Ascending aorta (tissue), 2 donors: ENCODE measurements around the gene C2CD3. TPM values are rescaled to one million over a fixed set of nuclear protein-coding genes. Genes with fewer than 3 reads are reported as not detected.

Experiments
- DNase-seq, 2 donors: peaks; one replicate each; pipeline ENCODE4 v3.0.0-alpha.2; 2019; ENCODE audit warnings: low spot score in 2 of 2
- H3K27ac ChIP-seq, 2 donors: fragments of 200-600 bp; sonication (generic); one replicate each; pipeline ENCODE4 v1.5.1; 2016 to 2017; ENCODE audit warnings: mild to moderate bottlenecking in 1 of 2
- H3K27me3 ChIP-seq: fragments of 200-600 bp; sonication (generic); one replicate; pipeline ENCODE4 v1.5.1; 2017
- H3K36me3 ChIP-seq, 2 donors: fragments of 200-600 bp; sonication (generic); one replicate each; pipeline ENCODE4 v1.5.1; 2016
- H3K4me1 ChIP-seq, 2 donors: fragments of 200-600 bp; sonication (generic); one replicate each; pipeline ENCODE4 v1.5.1; 2016 to 2017; ENCODE audit warnings: mild to moderate bottlenecking in 1 of 2
- H3K4me3 ChIP-seq, 2 donors: fragments of 200-600 bp; sonication (generic); one replicate each; pipeline ENCODE4 v1.5.1; 2016 to 2017; ENCODE audit warnings: mild to moderate bottlenecking in 1 of 2
- H3K9me3 ChIP-seq, 2 donors: fragments of 200-600 bp; sonication (generic); one replicate each; pipeline ENCODE4 v1.5.1; 2016
- intact Hi-C: fragments of 100-400 bp; cut with DNase I; formaldehyde crosslinking; loops from one replicate; pipeline ENCODE4 v1.15.1; 2023
- total RNA-seq: library from RNA; depleted of rRNA; stranded (reverse); fragments of >200 nt; gene quantifications from one replicate; pipeline ENCODE4 v1.1.0, GENCODE V29; 2016
- TF ChIP-seq, protein P1 (sequence below), 3 experiments: fragments of 200-600 bp in 2 of 3; fragments of 450-650 bp in 1 of 3; sonication (generic) in 2 of 3; IDR thresholded peaks; one replicate each; pipeline ENCODE4 v1.5.1; 2016 to 2019; ENCODE audit warnings: antibody characterized with exemption in 3 of 3, mild to moderate bottlenecking in 1 of 3, moderate library complexity in 1 of 3

Gene C2CD3
- total RNA-seq, 1 donor from 2014 or later, result 11.4 TPM

- peaks cover 7 to 19% of the 10 kb centered on the region in 2 donors for H3K4me1 ChIP-seq
- no peak overlapping the region for H3K4me3 ChIP-seq
- no peaks in the 10 kb centered on the region for H3K36me3 ChIP-seq
- DNase-seq, result no peak
- H3K27ac ChIP-seq, result no peak overlapping the region
- H3K9me3 ChIP-seq, result no peaks in the 10 kb centered on the region
- no peaks in the 10 kb centered on the region for H3K27me3 ChIP-seq
- TF ChIP-seq, protein P1, sequence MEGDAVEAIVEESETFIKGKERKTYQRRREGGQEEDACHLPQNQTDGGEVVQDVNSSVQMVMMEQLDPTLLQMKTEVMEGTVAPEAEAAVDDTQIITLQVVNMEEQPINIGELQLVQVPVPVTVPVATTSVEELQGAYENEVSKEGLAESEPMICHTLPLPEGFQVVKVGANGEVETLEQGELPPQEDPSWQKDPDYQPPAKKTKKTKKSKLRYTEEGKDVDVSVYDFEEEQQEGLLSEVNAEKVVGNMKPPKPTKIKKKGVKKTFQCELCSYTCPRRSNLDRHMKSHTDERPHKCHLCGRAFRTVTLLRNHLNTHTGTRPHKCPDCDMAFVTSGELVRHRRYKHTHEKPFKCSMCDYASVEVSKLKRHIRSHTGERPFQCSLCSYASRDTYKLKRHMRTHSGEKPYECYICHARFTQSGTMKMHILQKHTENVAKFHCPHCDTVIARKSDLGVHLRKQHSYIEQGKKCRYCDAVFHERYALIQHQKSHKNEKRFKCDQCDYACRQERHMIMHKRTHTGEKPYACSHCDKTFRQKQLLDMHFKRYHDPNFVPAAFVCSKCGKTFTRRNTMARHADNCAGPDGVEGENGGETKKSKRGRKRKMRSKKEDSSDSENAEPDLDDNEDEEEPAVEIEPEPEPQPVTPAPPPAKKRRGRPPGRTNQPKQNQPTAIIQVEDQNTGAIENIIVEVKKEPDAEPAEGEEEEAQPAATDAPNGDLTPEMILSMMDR (IDR thresholded peaks at IDR 0.05), result no peak
- intact Hi-C loops, result loop anchor here (10.0 kb wide), 1 partner anchor 391 kb away; the partner anchor contains the start of gene MRPL48
Observed at GRCh38 chr11:74175920-74176319, 5.1 kb upstream of the C2CD3 start.

DNA sequence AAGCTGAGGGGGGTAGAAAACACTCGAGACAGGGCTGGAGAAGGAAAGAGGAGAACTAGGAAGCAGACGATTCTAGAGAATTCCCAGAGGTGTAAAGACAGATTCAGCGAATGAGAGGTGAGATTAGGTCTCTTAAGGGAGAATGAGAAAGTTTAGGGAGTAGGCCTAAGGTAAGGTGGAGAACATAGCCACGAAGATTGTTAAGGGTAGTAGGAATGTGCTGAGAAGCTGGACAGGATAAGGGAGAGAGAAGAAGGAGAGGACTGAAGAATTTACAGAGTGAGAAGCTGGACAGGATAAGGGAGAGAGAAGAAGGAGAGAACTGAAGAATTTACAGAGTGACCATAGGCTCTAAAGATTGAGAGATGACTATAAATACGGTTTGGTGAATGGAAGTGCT, 1.2 kb upstream of the C2CD3 start:
- Histone ChIP-seq H3K36me3 (peaks cover 0 to 3% of the 10 kb centered on the region in 2 donors), H3K9me3 (no peaks in the 10 kb centered on the region), H3K4me1 (peaks cover 12 to 20% of the 10 kb centered on the region in 2 donors), H3K4me3 (peak overlapping the region; percentile 90 to 96), H3K27me3 (no peaks in the 10 kb centered on the region), H3K27ac (peak overlapping the region; percentile 94)
- TF ChIP-seq, protein P1 (IDR thresholded peaks at IDR 0.05), result no peak
- DNase-seq, result no peak
- intact Hi-C loops, result loop anchor here (1.0 to 10.0 kb wide), 7 partner anchors 145 to 775 kb away; partner anchors contain the start of genes COA4, LIPT2, MRPL48 and PAAF1

DNA sequence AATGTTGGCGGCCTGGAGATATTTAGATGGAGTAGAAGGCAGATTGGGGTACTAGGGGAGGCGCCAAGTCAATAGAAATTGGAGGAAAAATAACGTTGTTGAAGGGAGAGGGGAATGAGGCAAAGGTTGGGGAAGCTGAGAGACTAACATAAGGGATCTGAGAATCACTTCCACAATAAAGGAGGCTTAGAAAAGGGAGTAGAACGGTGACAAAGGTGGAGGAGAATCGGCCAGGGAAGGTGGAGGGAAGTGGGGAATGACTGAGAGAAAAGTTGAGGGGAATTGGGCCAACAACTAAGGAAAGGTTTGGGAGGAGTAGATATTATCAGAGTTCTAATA, 797 bp upstream of the C2CD3 start:
- intact Hi-C loops, result loop anchor here (1.0 to 10.0 kb wide), 7 partner anchors 146 to 776 kb away; partner anchors contain the start of genes COA4, LIPT2, MRPL48 and PAAF1
- Histone ChIP-seq H3K9me3 (no peaks in the 10 kb centered on the region), H3K27ac (peak overlapping the region; percentile 94), H3K4me1 (peaks cover 12 to 20% of the 10 kb centered on the region in 2 donors), H3K4me3 (peak overlapping the region; percentile 90 to 96), H3K36me3 (peaks cover 3 to 7% of the 10 kb centered on the region in 2 donors), H3K27me3 (no peaks in the 10 kb centered on the region)
- TF ChIP-seq, protein P1 (IDR thresholded peaks at IDR 0.05), result no peak
- no peak for DNase-seq

GRCh38 chr11:74169738-74170458, 904 bp downstream of the C2CD3 start:
- H3K4me3 ChIP-seq, result peak overlapping the region; percentile 90 to 96
- TF ChIP-seq, protein P1 (IDR thresholded peaks at IDR 0.05), result no peak
- H3K27ac ChIP-seq, result peak overlapping the region; percentile 94
- H3K27me3 ChIP-seq, result no peaks in the 10 kb centered on the region
- intact Hi-C loops, result loop anchor here (2.0 to 10.0 kb wide), 6 partner anchors 147 to 777 kb away; partner anchors contain the start of genes COA4, MRPL48, PAAF1 and PGM2L1
- H3K36me3 ChIP-seq, result peaks cover 7 to 19% of the 10 kb centered on the region in 2 donors
- no peaks in the 10 kb centered on the region for H3K9me3 ChIP-seq
- peaks cover 12 to 20% of the 10 kb centered on the region in 2 donors for H3K4me1 ChIP-seq
- DNase-seq, result no peak

DNA sequence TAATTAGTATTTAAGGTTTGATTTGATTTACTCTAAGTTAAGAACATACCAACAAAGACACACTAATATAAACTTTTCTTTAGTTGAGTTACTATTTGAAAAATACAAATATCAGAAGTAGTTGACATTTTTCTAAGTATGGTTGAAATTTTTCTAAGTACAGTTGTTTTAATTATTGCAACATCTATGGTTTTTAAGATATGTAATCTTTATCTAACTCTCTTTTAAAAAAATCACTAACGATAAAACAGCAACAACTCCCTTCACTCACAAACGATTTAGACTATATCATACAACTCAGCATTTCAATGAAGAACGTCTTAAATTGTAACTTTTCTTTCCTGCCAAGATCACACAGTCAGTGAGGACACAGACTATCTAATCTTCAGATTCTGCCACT, 2.0 kb downstream of the C2CD3 start:
- Histone ChIP-seq H3K27me3 (no peaks in the 10 kb centered on the region), H3K27ac (no peak overlapping the region), H3K36me3 (peaks cover 7 to 20% of the 10 kb centered on the region in 2 donors), H3K9me3 (no peaks in the 10 kb centered on the region), H3K4me1 (peaks cover 12 to 20% of the 10 kb centered on the region in 2 donors), H3K4me3 (no peak overlapping the region)
- intact Hi-C loops, result no loop called here
- DNase-seq, result no peak
- TF ChIP-seq, protein P1 (IDR thresholded peaks at IDR 0.05), result no peak
